ENCODE measurements around the gene WNT11. TPM values are rescaled to one million over a fixed set of nuclear protein-coding genes. Genes with fewer than 3 reads are reported as not detected.

The WNT11 gene
- 0.25 TPM for polyA plus RNA-seq (2013, experiment 1 of 2; ENCODE audit: insufficient read length)
- 0.41 TPM for polyA plus RNA-seq (2013, experiment 2 of 2; ENCODE audit: insufficient read length)

- DNase-seq, result peak; percentile 29
Observed at GRCh38 chr11:76206327-76207081, at the start of gene WNT11. Gene WNT11, minus strand, starts transcription at chr11:76206502. Its CDS starts 95 bp downstream, at chr11:76206407.

GRCh38 chr11:76253416-76253815 lies 47.1 kb upstream of the WNT11 start:
- DNase-seq, result no peak

GRCh38 chr11:76252631-76253070 lies 46.3 kb upstream of the WNT11 start:
- no peak for DNase-seq

- no peak for DNase-seq
Observed at GRCh38 chr11:76251576-76251975, 45.3 kb upstream of the WNT11 start.

- no peak for DNase-seq
Observed at GRCh38 chr11:76251226-76251575, 44.9 kb upstream of the WNT11 start.

DNA sequence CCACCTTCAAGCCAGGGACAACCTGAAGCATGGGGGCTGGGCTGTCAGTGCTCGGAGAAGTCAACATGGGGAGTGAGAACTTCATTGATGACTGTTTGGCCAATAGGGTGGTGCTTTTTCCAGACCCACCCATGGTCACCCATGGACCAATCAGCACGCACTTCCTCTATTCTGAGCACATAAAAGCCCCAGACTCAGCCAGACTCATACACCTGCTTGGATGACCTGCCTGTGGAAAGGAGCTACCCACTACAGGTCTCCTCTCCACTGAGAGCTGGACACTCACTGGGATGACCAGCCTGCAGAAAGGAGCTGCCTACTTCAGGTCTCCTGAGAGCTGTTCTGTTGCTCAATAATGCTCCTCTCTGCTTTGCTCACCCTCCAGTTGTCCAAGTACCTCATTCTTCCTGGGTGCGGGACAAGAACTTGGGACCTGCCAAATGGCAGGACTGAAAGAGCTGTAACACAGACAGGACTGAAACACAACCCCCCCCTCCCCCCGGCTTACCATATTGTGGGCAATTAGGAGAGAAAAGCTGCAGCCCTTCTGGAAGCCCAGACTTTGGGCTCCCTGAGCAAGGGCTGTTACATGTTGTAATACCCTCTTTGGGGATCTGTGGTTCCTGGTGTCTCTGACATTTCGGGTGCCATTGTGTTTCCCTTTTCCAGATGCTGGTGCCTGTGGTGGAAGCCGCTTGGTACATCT lies 44.4 kb upstream of the WNT11 start:
- DNase-seq, result no peak

DNA sequence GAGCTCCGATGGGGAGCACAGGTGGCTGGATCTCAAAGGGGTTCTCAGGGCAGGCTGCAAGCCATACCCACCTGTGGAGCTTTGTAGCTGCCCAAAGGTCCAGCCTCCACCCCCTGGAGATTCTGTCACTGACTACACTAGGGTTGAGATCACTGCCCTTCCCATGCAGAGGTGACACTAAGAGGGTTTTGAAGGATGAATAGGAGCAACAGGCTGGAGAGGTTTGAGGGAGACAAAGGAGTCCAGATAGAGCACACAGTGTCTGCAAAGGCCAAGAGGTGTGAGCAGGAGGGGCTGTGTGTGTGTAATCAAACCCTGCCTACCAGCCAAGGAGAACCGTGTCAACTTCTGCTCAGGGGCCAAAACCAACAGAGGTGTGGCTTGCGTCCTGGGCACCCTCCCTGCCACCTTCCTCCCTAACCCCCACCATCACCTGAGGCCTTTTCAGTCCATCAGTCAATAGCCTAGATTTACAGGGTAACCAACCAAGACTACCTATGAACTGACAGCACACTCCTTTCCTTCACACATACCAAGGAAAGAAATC lies 43.0 kb upstream of the WNT11 start:
- DNase-seq, result no peak

DNA sequence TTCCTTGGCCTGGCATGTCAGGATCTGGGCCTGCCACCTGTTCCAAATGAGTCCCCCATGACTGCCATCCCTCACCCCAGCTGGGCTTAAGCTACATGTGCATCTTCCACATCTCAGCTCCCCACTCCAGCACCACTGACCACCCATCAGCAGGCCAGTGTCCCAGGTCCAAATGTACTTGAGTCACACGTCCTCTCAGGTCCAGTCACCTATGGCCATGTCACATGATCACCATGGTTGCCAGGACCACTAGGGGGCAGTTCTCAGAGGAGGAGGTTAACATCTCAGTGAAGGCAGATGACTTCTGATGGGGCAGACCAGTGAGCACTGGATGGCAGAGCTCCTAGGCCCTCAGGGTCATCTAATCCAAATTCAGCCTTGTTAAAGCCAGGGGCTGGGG lies 41.9 kb upstream of the WNT11 start:
- no peak for DNase-seq

GRCh38 chr11:76247091-76247490 lies 40.8 kb upstream of the WNT11 start:
- no peak for DNase-seq

GRCh38 chr11:76246271-76246933 lies 40.1 kb upstream of the WNT11 start:
- DNase-seq, result no peak

DNA sequence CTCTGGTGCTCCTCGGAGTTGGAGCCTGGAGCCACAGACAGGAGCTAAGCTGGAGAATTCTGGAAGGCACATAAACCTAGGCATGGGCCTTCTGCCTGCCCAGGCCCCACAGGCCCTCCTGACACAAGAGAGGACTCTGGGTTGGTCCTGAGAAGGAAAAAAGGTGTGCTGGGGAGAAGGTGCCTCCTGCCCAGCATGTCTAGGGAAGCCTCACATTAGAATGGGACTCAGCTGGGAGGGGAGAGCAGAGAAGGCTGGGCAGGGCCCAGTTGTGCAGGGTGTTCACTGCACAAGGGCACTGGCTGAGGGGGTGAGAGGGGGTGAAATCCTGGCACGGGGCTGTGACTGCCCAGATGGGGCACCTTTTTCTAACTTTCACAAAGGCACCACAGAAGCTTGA lies 39.4 kb upstream of the WNT11 start:
- DNase-seq, result no peak

- DNase-seq, result no peak
Observed at GRCh38 chr11:76244316-76244851, 38.1 kb upstream of the WNT11 start.

DNA sequence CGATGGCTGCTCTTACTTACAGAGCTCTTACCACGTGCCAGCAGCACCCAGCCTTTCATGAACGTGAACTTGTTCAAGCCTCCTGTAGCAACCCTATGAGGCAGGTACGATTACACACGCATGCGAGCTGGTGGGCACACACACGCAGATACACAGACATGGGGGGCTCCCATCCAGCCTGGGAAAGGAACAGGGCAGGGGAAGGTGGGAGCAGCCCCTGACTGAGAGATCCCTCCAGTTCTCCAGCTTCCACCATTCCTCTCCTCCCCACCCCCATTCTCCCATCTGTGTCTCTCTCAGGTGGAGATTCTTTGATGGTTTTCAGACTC lies 37.6 kb upstream of the WNT11 start:
- DNase-seq, result no peak

DNA sequence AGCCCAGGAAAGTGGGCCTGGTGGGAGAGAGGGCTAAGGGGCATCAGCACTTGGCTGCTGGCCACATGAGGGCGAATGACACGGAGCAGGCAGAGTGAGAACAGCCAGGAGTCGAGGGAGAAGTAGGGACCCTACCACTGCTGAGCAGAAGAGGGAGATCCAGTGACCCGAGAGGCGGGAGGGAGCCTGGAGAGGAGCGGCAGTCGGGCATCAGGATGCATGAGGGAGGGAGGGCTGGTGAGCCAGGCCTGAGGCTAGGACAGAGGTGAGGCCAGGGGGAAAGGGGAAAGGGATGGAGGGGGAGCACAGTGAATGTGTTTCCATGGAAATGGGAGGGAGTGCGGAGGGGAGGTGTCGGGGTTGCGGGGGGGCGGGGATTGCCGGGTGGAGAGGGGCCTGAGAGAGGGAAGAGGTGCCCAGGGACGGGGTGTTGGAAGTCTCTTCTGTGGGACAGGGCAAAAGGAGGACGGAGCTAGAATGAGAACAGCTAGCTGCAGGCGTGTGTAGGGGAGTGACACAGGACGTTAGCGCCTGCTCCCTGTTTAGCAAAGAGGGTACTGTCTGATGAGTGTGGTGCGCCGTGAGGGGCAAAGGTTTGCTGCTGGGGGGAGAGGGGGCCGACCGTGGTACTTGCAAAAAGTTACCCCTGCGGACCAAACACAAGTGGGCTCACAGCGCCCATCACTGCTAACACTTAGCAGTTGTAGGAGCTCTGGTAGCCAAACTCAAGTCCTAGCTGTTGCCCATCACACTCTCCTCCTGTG lies 37.1 kb upstream of the WNT11 start:
- no peak for DNase-seq

GRCh38 chr11:76242004-76242779 lies 35.9 kb upstream of the WNT11 start:
- no peak for DNase-seq

GRCh38 chr11:76241243-76242000 lies 35.1 kb upstream of the WNT11 start:
- no peak for DNase-seq

DNA sequence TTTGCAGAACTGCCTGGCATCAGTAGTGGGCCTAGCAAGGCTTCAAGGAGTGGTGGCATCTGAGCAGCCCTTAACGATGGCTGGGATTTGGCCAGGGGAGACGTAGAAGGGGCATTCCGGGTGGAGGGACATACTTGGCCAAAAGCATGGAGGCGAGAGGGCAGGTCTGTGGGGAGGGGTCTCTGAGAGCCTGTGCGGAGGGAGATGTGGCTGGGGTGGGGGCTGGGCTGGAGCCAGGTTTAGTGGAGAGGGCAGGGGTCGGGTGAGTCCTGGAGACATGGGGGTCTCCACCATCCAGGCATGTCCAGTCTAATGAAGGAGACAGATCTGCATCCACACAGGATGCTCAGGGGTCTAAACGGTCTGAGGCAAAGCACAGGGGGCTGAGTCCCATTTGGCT lies 34.4 kb upstream of the WNT11 start:
- DNase-seq, result no peak

DNA sequence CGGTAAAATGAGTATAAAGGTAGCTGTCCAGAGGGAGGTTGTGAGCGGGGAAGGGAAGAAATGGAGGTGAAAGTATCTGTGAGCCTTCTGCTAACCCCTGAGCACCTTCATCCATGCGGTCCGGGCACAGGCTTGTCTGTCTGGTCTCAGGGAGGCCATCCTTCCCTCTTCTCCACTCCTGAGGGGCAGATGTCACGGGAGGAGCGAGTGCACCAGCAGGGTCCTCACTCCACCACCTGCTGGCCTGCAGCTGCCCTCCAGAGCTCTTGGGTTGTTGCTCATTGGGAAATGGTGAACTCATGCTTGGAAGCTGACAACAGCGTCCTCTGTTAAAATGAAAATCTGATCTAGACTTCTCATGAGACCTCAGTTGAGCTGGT lies 33.8 kb upstream of the WNT11 start:
- DNase-seq, result no peak

GRCh38 chr11:76239483-76240160 lies 33.3 kb upstream of the WNT11 start:
- DNase-seq, result no peak

DNA sequence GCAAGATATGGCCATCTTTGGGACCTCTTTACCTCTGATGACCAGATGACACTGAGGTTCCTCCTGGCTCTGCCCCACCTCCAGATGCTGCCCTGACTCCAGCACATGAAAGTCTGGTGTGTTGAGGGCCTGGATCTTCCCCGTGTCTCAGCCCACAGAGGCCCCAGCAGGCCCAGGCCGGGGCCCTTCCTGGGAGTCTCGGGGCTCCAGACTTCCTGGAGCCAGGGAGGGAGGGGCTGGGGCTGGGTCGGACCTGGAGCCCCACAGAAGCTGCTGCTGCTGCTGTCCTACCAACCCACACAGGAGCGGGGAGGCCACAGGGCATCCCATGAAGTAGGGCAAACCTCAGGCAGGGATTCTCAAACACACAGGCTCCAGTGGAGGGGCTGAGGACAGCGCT lies 32.2 kb upstream of the WNT11 start:
- no peak for DNase-seq

All from fibroblast of skin of back (primary cell).